ENCODE results near the gene SEZ6L.

Gene SEZ6L

DNA sequence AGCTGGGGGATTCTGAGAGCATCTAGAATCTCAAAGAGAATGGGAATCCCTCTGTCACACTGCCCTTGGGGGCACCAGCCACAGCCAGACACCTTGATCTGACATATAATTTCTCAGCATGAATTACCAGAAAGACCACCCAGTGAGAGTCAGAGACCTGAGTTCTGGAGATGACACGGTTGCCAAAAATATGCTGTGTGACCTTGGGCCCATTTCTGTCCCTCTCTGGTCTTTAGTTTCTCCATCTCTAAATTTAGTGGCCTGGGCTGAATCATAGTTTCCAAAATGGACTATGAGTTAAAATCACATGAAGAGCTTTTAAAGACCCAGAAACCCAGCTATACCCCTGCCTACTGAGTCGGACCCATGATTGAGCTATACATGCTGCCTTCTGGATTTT, 15.9 kb downstream of the SEZ6L start:
- FAIRE-seq = no peak

GRCh38 chr22:26188341-26188740, 19.1 kb downstream of the SEZ6L start:
- FAIRE-seq = no peak

GRCh38 chr22:26194313-26194712, 25.1 kb downstream of the SEZ6L start:
- no peak for FAIRE-seq

DNA sequence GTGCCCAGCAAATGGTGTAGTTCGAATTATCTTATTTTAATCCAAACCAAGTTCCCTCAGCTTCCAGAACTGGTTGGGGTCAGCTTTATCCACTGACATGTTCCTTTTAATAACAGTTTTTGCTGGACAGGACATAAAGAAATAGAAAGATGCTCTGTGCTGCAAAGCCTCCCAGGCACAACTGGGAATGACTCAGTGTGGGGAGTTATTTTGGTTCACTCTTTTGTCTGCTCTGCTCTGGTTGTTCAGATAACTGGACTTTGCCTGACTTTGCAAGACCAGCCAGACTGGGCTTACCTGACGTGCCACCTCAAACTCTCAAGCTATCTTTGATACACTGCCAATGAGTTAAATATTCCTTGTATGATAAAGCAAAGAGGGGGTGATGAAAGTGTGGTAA, 25.6 kb downstream of the SEZ6L start:
- no peak for FAIRE-seq

- no peak for FAIRE-seq
Observed at GRCh38 chr22:26196657-26197056, 27.4 kb downstream of the SEZ6L start.

GRCh38 chr22:26197425-26197824, 28.2 kb downstream of the SEZ6L start:
- FAIRE-seq = no peak

DNA sequence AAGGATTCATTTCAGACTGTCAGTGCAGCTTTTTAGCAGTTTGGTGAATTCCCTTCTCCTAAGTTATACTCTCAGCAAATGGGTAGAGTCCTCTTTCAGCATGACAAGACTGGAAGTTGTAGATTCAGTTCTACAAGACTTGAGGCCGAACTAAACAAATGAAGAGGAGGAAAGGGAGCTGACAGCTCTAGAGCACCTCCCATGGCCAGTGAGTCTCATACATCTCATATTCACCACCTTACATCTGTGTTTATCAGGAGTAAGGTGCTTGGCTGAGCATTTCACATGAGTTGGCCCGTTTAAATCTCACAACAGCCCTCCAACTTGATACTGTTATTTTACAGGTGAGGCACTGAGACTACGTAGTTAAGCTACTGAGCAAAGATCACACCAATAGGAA, 30.4 kb downstream of the SEZ6L start:
- FAIRE-seq = no peak

- FAIRE-seq = no peak
Observed at GRCh38 chr22:26202280-26202924, 33.1 kb downstream of the SEZ6L start.

GRCh38 chr22:26205494-26205893, 36.2 kb downstream of the SEZ6L start:
- FAIRE-seq = no peak

GRCh38 chr22:26210334-26210733, 41.1 kb downstream of the SEZ6L start:
- no peak for FAIRE-seq

- FAIRE-seq = no peak
Observed at GRCh38 chr22:26213826-26214225, 44.6 kb downstream of the SEZ6L start.

GRCh38 chr22:26214466-26214865, 45.2 kb downstream of the SEZ6L start:
- FAIRE-seq = no peak

DNA sequence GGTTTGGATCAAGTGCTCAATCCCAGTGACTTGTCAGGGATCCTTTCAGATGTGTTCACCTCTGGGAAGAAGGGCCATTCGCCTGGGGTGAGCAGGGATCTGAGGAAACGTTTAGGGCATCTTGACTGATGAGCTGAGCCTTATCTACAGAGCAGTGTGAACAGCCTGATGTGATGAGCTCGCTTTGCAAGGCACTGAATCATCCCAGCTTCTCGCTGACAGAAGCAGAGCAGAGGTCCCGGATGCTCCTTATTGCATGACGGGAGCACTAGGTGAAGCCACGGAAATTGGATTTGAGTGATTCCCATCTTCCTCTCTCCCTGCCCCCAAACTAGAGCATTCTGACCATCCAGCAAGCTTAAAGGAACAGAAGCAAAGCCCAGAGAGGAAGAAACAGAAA, 46.5 kb downstream of the SEZ6L start:
- FAIRE-seq = no peak

GRCh38 chr22:26225207-26225606, 55.9 kb downstream of the SEZ6L start:
- FAIRE-seq = no peak

DNA sequence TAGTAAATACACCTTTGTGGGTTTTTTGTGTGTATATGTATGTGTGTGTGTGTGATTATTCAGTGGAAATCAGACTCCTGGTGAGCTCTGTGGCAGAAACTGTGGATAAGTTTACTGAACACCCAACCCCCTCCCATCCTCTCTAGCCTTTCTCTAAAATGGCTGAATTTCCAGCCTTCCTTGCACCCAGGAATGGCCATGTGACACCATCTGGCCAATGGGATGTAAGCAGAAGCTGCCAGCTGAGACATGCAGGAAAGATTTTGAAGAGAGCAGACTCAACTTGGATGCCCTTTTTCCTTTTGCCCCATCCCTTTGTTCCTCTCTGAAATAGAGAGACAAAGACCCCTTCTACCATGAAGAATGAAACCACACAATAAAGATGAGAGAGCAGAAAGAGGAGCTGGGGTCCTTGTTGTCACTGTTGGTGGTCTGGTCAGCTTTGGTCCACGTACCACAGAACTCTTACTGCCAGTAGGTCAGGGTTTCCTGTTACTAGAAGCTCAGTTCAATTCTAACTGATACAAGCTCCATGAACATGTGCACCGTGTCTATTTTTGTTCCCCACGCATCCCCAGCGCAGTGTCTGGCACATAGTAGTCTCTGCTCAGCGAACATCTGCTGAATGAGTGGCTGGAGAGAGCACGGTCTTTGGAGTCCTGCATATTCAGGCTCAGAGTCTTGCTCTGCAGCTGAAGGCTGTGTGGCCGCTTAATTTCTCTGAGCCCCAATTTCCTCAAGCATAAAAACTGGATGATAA, 57.5 kb downstream of the SEZ6L start:
- FAIRE-seq = no peak

- no peak for FAIRE-seq
Observed at GRCh38 chr22:26229910-26230309, 60.6 kb downstream of the SEZ6L start.

GRCh38 chr22:26234296-26234695, 65.0 kb downstream of the SEZ6L start:
- FAIRE-seq = no peak

DNA sequence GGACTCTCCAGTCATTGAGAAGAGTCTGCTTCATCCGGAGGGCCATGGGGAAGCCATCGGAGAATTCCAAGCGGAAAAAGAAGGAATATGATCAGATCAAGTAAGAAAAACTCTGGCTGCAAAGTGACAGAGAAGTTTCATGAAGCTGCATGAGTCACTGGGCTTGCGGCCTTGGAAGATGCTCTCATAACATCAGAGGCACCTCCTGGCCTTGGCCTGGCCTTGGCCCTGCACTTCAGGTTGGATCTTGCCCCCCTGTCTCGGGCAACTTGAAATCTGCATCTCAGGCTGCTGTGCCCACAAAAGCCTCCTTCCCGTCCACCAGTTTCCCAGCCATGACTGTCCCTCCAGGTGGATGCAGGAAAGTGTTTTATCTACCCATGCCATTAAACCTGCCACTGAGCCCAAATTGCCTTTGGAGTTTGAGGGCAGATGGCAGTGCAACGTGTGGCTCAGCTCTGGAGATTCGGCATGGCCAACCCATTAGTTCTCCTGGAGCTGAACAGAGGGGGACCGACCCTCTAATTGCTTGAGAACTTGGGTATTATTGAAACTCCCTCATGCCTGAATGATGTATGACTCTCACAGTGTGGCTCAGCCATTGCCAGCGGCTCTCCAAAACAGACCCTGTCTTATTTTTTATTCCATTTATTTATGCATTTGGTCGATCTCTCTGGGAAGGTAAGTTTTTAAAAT, 66.7 kb downstream of the SEZ6L start:
- no peak for FAIRE-seq

DNA sequence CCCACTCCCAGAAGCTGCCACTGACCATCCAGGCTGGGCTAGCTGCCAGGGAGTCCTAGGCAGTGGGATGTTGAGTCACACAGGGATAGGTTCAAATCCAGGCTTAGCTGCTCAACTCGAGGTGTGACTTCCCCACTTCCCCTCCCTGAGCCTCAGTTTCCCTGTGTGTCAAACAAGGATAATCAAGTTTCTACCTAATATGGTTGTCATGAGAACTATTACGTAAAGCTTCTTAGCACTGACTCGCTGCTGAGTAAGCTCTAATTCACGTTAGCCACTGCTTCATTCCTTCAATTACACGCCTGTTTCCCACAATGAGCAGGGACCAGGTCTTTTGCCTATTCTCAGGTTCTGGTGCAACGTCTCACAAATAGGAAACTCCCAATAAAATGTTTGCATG, 67.7 kb downstream of the SEZ6L start:
- FAIRE-seq = no peak

- FAIRE-seq = no peak
Observed at GRCh38 chr22:26238596-26238995, 69.3 kb downstream of the SEZ6L start.

- FAIRE-seq = no peak
Observed at GRCh38 chr22:26239581-26239980, 70.3 kb downstream of the SEZ6L start.

- FAIRE-seq = no peak
Observed at GRCh38 chr22:26241361-26241760, 72.1 kb downstream of the SEZ6L start.

GRCh38 chr22:26245001-26245400, 75.7 kb downstream of the SEZ6L start:
- no peak for FAIRE-seq

DNA sequence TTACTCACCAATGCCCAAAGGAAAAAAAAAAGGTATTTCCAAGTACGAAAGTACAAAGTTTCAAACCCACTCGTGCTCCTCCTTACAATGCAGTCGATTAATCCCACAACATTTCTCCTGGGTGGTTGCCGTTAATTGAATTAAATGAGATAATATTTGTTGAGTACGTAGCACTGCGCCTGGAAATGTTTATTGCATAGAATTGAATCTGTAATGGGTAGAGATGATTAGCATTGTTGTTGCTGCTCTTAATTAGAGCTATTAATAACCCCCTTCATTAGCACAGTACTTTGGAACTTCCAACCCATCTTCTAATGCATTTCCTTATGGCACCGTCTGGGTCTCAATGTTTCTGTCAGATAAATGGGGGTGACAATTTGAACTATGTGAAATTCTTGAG, 77.3 kb downstream of the SEZ6L start:
- FAIRE-seq = no peak

All from islet of Langerhans (tissue), 1 donor.